ENCODE data around the gene CNOT10.

CNOT10 gene

DNA sequence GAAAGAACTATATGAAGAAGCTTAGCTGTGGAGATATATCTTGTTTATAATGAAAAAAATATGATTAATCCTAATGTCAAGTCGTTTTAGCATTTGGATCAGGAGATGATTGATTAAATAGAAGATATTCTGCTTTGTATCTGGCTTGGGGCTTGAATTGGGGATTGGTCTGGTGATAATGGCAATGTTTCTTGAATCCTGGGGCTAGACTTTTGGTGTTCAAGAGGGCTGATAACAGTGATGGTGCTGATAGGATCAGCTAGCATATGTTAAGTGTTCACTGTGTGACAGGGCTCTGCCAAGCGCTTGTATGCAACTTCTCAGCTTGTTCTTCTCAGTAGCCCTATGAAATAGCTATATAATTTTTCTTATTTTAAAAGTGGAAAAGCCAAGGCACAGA is 20.2 kb downstream of the CNOT10 start:
- no peak overlapping the region for H3K4me3 ChIP-seq (ENCODE audit: insufficient read depth, low read length, poor library complexity, severe bottlenecking)
- H3K27me3 ChIP-seq (ENCODE audit: low read length): no peaks in the 10 kb centered on the region
- no peaks in the 10 kb centered on the region for H3K9me2 ChIP-seq (replicated peaks; ENCODE audit: insufficient read depth, low read length)
- no peaks in the 10 kb centered on the region for H3K9me3 ChIP-seq (ENCODE audit: insufficient read depth, low read length)
- peaks cover 4% of the 10 kb centered on the region for H3F3A ChIP-seq (ENCODE audit: insufficient read depth)
- H2AFZ ChIP-seq (ENCODE audit: low read depth, low read length, severe bottlenecking): no peak overlapping the region
- TF ChIP-seq CTCF (IDR thresholded peaks at IDR 0.05; ENCODE audit: insufficient read depth, low read length, poor library complexity, severe bottlenecking): no peak
- no peak for TF ChIP-seq EZH2phosphoT487 (conservative IDR thresholded peaks at IDR 0.05; ENCODE audit: low read length)
- peaks cover 51% of the 10 kb centered on the region for H3K79me2 ChIP-seq (ENCODE audit: insufficient read depth, low read length)
- H3K36me3 ChIP-seq (ENCODE audit: low read length): peaks cover 27% of the 10 kb centered on the region; the same call in 1 of the 2 replicates
- no peak overlapping the region for H3K9ac ChIP-seq (ENCODE audit: low read length)
- no peaks in the 10 kb centered on the region for H4K20me1 ChIP-seq (ENCODE audit: low read depth, low read length)
- H3K27ac ChIP-seq (ENCODE audit: low read depth, low read length): no peak overlapping the region
- no peak overlapping the region for H3K4me2 ChIP-seq (ENCODE audit: low read depth, low read length, poor library complexity, severe bottlenecking)

- Histone ChIP-seq H2AFZ (ENCODE audit: low read depth, low read length, severe bottlenecking) (no peak overlapping the region), H3K27me3 (ENCODE audit: low read length) (no peaks in the 10 kb centered on the region), H3K79me2 (ENCODE audit: insufficient read depth, low read length) (peaks cover 38% of the 10 kb centered on the region), H3K4me2 (ENCODE audit: low read depth, low read length, poor library complexity, severe bottlenecking) (no peak overlapping the region), H3K4me3 (ENCODE audit: insufficient read depth, low read length, poor library complexity, severe bottlenecking) (no peak overlapping the region), H3K27ac (ENCODE audit: low read depth, low read length) (no peak overlapping the region), H3F3A (ENCODE audit: insufficient read depth) (peaks cover 4% of the 10 kb centered on the region; the same call in 1 of the 2 replicates), H3K36me3 (ENCODE audit: low read length) (peaks cover 27% of the 10 kb centered on the region; the same call in 1 of the 2 replicates), H3K9me2 (replicated peaks; ENCODE audit: insufficient read depth, low read length) (no peaks in the 10 kb centered on the region), H3K9me3 (ENCODE audit: insufficient read depth, low read length) (no peaks in the 10 kb centered on the region), H3K9ac (ENCODE audit: low read length) (no peak overlapping the region), H4K20me1 (ENCODE audit: low read depth, low read length) (no peaks in the 10 kb centered on the region)
- no peak for TF ChIP-seq CTCF (IDR thresholded peaks at IDR 0.05; ENCODE audit: insufficient read depth, low read length, poor library complexity, severe bottlenecking)
- no peak for TF ChIP-seq EZH2phosphoT487 (conservative IDR thresholded peaks at IDR 0.05; ENCODE audit: low read length)
Measured at GRCh38 chr3:32706348-32707025, 21.5 kb downstream of the CNOT10 start.

DNA sequence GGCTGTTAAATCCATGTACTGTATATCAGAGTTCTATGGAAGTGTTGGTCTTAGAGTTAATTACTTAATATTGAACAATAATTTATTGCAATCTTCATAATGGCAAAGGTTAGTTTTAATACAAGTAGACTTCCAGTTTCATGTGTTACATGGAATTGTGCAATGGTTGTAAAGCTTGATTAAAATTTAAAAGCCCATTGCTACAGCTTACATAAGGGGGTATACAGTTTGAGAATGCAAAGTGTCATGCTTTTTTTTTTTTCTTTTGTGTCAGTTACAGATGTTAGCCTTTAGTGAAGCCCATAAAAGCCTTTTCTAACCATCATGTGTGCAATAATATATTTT is 22.0 kb downstream of the CNOT10 start:
- H3K27ac ChIP-seq (ENCODE audit: low read depth, low read length): no peak overlapping the region
- H3K4me2 ChIP-seq (ENCODE audit: low read depth, low read length, poor library complexity, severe bottlenecking): no peak overlapping the region
- no peaks in the 10 kb centered on the region for H3K9me3 ChIP-seq (ENCODE audit: insufficient read depth, low read length)
- no peak overlapping the region for H3K9ac ChIP-seq (ENCODE audit: low read length)
- H2AFZ ChIP-seq (ENCODE audit: low read depth, low read length, severe bottlenecking): no peak overlapping the region
- H3K4me3 ChIP-seq (ENCODE audit: insufficient read depth, low read length, poor library complexity, severe bottlenecking): no peak overlapping the region
- H3K79me2 ChIP-seq (ENCODE audit: insufficient read depth, low read length): peaks cover 34% of the 10 kb centered on the region
- TF ChIP-seq EZH2phosphoT487 (conservative IDR thresholded peaks at IDR 0.05; ENCODE audit: low read length) (no peak), CTCF (IDR thresholded peaks at IDR 0.05; ENCODE audit: insufficient read depth, low read length, poor library complexity, severe bottlenecking) (no peak)
- peaks cover 27% of the 10 kb centered on the region; the same call in 1 of the 2 replicates for H3K36me3 ChIP-seq (ENCODE audit: low read length)
- H3F3A ChIP-seq (ENCODE audit: insufficient read depth): peaks cover 4% of the 10 kb centered on the region; the same call in 1 of the 2 replicates
- no peaks in the 10 kb centered on the region for H3K9me2 ChIP-seq (replicated peaks; ENCODE audit: insufficient read depth, low read length)
- H4K20me1 ChIP-seq (ENCODE audit: low read depth, low read length): no peaks in the 10 kb centered on the region
- H3K27me3 ChIP-seq (ENCODE audit: low read length): no peaks in the 10 kb centered on the region
